Cerebellar nuclear complex (tissue), 1 donor: ENCODE data around the gene MUC2.
"Not testable (repeated sequence)": the region's sequence is repeated elsewhere in the genome, so short reads cannot be mapped to it uniquely, and the experiment has no call there.

Experiments
- DNase-seq, 2 experiments: peaks; one replicate each; lab custom pipeline; 2025; lab: John Stamatoyannopoulos, UW

Gene MUC2

DNA sequence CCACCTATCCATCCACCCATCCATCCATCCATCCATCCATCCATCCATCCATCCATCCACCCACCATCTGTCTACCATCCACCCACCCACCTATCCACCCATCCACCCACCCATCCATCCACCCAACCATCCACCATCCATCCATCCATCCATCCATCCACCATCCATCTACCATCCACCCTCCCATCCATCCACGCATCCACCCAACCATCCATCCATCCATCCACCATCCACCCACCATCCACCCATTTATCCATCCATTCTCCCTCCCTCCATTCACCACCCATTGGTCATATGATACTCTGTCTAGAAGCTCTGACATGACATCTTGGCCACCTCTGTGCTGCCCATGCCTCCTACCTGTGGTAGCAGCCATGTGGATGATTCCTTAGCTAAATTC, 31.7 kb downstream of the MUC2 start:
- no peak for DNase-seq

- DNase-seq, result no peak
These were observed 32.9 kb downstream of the MUC2 start for GRCh38 chr11:1107316-1108245.

DNA sequence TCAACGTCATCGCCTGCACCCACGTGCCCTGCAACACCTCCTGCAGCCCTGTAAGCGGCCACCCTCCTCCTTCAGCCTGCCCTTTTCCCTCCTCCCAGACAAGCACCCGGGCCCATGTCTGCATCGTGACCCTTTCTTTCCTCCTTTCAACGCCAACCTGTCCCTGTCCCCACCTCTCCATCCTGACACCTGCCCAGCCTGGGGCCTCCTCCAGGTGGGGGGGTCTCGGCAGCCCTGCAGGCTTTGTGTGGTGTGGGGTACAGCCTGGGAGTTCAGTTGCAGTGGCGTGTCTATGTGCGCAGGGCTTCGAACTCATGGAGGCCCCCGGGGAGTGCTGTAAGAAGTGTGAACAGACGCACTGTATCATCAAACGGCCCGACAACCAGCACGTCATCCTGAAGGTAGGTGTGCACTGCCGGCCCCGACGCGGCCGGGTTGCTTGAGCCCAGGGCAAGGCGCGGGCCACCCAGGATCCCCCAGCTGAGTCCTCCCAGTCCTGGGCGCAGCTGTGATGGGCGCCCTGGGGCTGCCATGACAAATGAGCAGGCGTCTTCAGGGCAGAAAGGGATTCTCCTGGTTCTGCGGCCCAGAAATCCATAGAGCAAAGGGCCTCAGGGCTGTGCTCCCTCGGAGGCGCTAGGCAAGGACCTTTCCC, 33.7 kb downstream of the MUC2 start:
- no peak for DNase-seq

DNA sequence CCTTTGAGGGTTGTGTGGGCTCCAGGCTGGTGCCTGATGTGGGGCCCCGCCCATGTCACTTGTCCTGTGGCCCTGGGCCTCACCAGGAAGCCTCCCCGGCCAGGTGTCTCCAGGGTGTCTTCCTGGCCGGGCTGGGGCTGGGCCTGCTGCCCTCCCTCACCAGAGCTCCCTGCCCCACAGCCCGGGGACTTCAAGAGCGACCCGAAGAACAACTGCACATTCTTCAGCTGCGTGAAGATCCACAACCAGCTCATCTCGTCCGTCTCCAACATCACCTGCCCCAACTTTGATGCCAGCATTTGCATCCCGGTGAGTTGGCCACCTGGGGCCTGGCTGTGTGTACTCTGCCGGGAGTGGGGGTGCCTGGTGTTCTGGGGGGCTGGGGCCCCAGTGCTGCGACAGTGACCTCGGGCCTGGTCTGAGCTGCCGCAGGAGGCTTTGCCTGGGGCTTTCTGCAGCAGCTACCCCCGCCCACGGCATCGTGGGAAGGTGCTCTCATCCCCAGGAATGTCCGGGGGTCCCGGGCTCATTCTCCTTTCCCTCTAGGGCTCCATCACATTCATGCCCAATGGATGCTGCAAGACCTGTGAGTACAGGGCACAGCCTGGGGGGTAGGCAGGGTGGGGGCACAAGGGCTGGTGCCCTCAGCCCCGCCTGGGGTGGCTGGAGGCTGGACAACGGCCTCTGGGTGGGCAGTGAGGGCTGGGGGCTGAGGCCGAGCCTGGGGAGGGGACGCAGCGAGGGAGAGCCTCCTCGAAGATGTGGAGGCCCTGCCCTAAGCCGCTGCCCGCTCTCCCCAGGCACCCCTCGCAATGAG, 34.6 kb downstream of the MUC2 start:
- no peak for DNase-seq

DNA sequence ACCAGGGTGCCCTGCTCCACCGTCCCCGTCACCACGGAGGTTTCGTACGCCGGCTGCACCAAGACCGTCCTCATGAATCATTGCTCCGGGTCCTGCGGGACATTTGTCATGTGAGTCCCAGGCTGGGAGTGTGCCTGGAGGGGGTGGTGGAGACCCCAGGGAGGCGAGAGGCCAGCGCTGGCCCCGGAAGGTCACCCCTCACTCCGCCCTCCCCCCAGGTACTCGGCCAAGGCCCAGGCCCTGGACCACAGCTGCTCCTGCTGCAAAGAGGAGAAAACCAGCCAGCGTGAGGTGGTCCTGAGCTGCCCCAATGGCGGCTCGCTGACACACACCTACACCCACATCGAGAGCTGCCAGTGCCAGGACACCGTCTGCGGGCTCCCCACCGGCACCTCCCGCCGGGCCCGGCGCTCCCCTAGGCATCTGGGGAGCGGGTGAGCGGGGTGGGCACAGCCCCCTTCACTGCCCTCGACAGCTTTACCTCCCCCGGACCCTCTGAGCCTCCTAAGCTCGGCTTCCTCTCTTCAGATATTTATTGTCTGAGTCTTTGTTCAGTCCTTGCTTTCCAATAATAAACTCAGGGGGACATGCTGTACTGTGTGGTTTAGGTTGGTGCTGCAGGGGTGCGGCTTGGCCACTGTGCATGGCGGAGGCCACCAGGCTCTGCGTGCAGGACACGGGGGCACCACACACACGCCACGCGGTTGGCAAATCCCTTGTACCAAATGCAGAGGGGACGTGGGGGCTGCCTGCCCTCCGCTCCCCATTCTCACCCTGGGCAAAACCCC, 35.4 kb downstream of the MUC2 start:
- no peak for DNase-seq

GRCh38 chr11:1111545-1112212, 37.0 kb downstream of the MUC2 start:
- no peak for DNase-seq

- DNase-seq, result no peak
These were observed 37.9 kb downstream of the MUC2 start for GRCh38 chr11:1112351-1113191.

GRCh38 chr11:1113405-1114201, 38.9 kb downstream of the MUC2 start:
- DNase-seq, result no peak

DNA sequence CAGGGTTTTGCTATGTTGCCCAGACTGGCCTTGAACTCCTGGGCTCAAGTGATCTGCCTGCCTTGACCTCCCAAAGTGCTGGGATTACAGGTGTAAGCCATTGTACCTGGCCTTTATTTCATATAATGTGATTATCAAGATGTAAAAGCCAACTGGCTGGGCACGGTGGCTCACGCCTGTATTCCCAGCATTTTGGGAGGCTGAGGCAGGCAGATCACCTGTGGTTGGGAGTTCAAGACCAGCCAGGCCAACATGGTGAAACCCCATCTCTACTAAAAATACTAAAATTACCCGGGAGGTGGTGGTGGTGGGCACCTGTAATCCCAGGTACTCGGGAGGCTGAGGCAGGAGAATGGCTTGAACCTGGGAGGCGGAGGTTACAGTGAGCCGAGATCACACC, 40.6 kb downstream of the MUC2 start:
- DNase-seq, result not testable (repeated sequence)

- no peak for DNase-seq
These were observed 41.4 kb downstream of the MUC2 start for GRCh38 chr11:1116104-1116503.

GRCh38 chr11:1116666-1117390, 42.2 kb downstream of the MUC2 start:
- no peak for DNase-seq

DNA sequence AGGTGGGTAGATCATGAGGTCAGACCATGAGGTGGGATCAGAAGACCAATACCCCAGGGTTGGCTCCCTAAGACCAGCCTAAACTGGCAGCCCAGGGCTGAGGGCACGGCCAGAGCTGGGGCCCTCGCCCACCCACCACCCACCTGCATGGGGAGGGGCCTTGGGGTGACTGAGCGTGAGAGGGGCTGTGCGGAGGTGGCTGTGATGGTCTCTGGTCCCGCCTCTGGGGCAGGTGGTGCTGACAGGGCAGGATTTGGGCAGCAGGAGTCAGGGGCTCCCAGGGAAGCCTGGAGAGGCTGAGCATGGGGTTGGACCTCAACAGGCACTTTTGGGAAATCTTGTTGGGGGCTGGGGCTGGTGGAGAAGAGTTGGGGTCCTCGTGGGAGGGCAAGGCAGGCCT, 43.3 kb downstream of the MUC2 start:
- no peak for DNase-seq

- no peak for DNase-seq
These were observed 44.3 kb downstream of the MUC2 start for GRCh38 chr11:1118755-1119603.

GRCh38 chr11:1119604-1120146, 45.0 kb downstream of the MUC2 start:
- DNase-seq, result no peak

GRCh38 chr11:1120532-1121330, 46.1 kb downstream of the MUC2 start:
- DNase-seq, result no peak

DNA sequence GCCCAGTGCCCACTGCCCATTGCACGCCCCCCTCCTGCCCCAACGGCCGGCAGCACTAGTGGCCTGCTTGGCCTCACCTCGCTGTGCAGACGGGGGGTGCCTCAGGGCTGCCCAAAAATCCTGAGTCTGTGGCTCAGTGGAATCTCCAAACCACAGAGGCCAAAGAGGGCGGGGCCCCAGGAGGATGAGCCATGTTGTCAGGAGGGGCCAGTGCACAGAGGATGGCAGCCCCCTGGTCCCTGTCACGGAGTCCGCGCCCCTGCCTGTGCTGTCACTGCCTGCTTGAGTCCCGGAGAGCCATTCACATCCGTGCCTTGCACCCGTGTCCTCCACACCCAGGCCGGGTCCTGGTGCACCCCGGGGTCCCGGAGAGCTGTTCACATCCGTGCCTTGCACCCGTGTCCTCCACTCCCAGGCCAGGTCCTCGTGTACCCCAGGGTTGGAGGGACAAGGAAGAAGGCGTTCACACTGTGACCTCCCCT, 46.7 kb downstream of the MUC2 start:
- DNase-seq, result no peak
